ENCODE measurements around the gene ACO2.

ACO2 gene

DNA sequence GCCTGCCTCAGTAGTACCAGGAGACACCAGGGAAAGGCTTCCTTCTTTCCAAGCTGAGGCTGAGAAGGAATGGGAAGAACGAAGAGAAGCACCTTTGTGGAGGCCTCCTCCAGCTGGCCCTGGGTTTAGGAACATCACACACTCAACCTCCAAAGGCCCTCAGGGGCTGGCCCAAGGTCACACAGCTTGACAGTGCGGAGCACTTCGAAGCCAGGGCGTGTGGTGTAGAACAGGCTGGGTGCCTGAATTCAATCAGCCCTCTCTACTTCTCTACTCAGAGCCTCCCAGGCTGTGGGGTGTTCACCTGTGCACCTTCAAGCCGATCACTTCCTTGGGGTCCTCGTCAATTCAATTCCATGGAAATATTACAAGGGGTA lies 91.2 kb downstream of the ACO2 start:
- TF ChIP-seq, protein P1, sequence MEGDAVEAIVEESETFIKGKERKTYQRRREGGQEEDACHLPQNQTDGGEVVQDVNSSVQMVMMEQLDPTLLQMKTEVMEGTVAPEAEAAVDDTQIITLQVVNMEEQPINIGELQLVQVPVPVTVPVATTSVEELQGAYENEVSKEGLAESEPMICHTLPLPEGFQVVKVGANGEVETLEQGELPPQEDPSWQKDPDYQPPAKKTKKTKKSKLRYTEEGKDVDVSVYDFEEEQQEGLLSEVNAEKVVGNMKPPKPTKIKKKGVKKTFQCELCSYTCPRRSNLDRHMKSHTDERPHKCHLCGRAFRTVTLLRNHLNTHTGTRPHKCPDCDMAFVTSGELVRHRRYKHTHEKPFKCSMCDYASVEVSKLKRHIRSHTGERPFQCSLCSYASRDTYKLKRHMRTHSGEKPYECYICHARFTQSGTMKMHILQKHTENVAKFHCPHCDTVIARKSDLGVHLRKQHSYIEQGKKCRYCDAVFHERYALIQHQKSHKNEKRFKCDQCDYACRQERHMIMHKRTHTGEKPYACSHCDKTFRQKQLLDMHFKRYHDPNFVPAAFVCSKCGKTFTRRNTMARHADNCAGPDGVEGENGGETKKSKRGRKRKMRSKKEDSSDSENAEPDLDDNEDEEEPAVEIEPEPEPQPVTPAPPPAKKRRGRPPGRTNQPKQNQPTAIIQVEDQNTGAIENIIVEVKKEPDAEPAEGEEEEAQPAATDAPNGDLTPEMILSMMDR (IDR thresholded peaks at IDR 0.05; ENCODE audit: insufficient read depth, missing control alignments), result no peak
- FAIRE-seq, result no peak

DNA sequence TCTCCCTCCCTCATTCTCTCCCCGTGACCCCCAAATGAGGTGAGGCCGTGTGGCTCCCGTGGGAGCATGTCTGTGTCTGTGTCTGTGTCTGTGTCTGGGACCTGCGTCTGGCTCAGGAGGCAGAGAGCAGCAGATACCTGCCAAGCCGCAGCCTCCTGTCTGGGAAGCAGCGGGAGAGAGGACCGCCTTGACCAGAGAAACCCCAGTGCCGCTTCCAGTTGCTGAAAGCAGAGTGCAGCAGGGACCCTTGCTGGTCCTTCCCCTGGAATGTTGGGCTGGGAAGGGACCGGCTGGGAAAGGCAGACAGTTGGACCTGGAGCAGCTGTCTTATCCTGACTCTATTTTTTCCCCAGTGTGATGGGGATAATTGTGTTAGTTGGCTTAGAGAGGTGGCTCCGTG lies 92.4 kb downstream of the ACO2 start:
- FAIRE-seq, result no peak
- TF ChIP-seq, protein P1 (IDR thresholded peaks at IDR 0.05; ENCODE audit: insufficient read depth, missing control alignments), result no peak

More for the DNA sequence above, 91.2 kb downstream of the ACO2 start:
- DNase-seq (ENCODE audit: insufficient read length, low spot score), result no peak

DNA sequence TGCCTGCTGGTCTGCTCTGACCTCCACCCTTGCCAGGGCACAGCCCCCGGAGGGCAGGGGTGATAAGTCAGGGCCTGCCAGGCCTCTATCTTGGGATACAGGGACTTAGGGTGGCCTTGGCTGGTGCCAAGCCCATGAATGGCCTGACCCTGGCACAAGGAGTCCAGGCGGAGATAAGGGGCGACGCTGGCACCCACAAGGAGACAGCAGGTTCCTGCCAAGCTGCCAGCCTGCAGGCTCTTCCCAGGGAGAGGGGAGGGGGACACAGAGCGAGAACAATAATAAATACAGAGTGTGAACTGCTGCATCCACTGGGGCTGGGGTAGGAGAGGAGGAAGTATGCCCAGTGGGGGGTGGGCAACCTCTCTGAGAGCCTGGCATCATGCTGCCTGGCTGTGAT lies 92.9 kb downstream of the ACO2 start:
- FAIRE-seq, result no peak
- TF ChIP-seq, protein P1 (IDR thresholded peaks at IDR 0.05; ENCODE audit: insufficient read depth, missing control alignments), result no peak

More for the DNA sequence above, 92.4 kb downstream of the ACO2 start:
- DNase-seq (ENCODE audit: insufficient read length, low spot score), result no peak

DNA sequence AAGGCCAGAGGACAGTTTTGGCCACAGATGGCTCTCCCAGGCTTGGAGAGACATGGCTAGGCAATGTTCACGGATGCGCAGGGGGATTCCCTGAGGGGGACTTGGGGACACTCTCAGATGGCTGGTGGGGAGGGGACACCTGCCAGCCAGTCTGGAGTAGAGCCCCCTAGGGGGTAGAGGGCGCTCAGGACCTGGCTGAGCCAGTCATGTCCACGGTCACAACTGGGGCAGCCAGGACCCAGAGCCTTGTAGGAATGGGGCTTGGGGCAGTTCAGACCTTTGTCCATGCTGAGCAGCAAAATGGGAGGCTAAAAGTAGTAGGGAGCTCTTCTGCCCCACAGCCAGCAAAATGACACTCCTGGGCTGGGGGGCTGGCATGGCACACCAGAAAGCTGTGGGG lies 93.5 kb downstream of the ACO2 start:
- TF ChIP-seq, protein P1 (IDR thresholded peaks at IDR 0.05; ENCODE audit: insufficient read depth, missing control alignments), result no peak
- no peak for DNase-seq (ENCODE audit: insufficient read length, low spot score)
- no peak for FAIRE-seq

More for the DNA sequence above, 92.9 kb downstream of the ACO2 start:
- DNase-seq (ENCODE audit: insufficient read length, low spot score), result no peak

DNA sequence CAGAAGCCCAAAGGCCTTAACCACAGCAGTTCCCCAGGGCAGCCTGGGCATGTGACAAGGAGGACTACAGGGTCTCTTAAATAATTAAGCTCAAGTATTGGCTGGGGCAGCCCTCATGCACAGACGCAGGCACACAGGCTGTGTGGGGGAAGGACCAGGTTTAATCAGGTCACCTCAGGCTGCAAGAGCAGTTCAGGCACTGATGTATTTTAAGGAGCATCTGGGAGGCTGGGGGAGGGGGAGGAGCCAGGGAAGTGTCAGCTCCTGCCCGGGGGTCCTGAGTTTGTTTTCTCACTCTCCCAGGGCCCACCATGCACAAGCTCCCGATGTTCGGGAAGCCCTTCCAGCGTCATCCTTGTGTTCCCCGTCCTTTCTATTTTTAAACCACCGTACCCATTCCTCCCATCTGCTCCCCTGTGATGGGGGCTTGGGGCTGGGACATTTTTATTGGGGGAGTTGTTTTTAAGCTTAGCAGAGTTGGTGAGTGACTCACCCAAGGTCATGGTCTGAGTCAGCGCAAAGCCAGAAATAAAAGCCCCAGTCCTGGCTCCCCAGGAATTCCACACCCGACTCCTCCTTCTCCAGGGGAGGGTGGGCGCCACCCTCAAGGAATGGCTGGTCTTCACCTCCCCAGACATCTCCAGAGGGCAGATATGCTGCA lies 94.3 kb downstream of the ACO2 start:
- DNase-seq (ENCODE audit: insufficient read length, low spot score), result no peak
- no peak for FAIRE-seq
- TF ChIP-seq, protein P1 (IDR thresholded peaks at IDR 0.05; ENCODE audit: insufficient read depth, missing control alignments), result no peak

DNA sequence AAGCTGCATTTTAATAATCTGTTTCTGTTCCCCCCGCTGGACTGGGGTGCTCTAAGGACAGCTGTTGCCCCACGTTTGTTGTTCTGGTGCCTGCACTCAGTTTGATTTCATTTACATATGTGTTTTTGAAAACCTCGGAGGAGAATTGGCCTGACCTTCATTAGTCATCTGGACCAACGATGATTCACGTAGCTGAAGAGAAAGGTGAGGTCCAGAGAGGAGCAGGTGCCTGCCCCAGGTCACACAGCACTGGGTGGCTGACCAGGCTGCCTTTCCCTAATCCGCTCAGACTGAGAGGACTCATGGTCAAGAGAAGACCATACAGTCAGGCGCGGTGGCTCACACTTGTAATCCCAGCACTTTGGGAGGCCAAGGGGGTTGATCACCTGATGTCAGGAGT lies 95.6 kb downstream of the ACO2 start:
- no peak for FAIRE-seq
- no peak for DNase-seq (ENCODE audit: insufficient read length, low spot score)
- TF ChIP-seq, protein P1 (IDR thresholded peaks at IDR 0.05; ENCODE audit: insufficient read depth, missing control alignments), result no peak

DNA sequence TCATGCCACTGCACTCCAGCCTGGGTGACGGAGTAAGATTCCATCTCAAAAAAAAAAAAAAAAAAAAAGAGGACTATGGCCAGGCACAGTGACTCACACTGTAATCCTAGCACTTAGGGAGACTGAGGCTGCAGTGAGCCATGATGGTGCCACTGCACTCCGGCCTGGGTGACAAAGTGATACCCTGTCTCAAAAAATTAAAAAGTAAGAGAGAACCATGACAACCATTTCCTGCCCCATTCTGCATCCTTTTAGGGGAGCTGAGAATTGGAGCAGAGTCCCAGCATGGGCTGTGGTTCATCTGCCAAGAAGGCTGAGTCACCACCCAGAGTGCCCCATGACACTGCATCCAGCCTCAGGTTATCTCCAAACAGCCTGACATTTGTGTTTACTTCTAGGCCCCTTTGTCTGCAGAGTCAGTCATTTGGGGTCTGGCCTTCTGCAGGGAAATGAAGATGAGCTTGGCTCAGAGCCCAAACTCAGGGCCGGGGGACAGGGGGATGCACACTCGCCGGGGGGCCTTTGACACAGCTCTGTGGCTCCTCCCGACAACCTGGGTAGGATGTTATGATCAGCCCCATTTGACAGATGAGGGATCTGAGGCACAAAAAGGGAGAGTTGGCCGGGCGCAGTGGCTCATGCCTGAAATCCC lies 96.6 kb downstream of the ACO2 start:
- DNase-seq (ENCODE audit: insufficient read length, low spot score) (no peak), FAIRE-seq (no peak)
- TF ChIP-seq, protein P1 (IDR thresholded peaks at IDR 0.05; ENCODE audit: insufficient read depth, missing control alignments), result no peak

Measured in D721Med (cell line).